ENCODE data around the gene CELF1.

CELF1 gene

DNA sequence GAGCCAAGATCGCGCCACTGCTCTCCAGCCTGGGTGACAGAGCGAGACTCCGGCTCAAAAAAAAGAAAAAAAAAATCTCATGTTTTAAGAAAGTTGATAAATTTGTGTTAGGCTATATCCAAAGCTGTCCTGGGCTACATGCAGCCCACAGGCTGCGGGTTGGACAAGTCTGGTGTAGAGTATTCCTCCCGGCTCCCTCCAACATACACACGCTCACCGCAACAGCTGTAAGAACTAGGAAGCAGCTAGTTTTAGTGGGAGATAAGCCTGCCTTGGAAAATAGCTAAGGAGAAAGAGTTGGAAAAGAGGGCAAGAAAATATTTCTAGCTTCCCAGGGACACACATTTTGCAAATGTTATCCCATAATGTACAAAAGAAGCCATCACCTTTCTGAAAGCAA lies 46.6 kb downstream of the CELF1 start:
- H3K4me3 ChIP-seq (ENCODE audit: low read length) = no peak overlapping the region
- H3K9ac ChIP-seq (ENCODE audit: low read length) = no peak overlapping the region
- peaks cover 30% of the 10 kb centered on the region for H3K4me1 ChIP-seq (ENCODE audit: control insufficient read depth, low read depth, low read length)
- H3K27ac ChIP-seq (ENCODE audit: low read length) = no peak overlapping the region
- peaks cover 5% of the 10 kb centered on the region for H3K36me3 ChIP-seq (ENCODE audit: control insufficient read depth, low read depth, low read length)
- no peaks in the 10 kb centered on the region for H3K9me3 ChIP-seq (ENCODE audit: control insufficient read depth, low read depth, low read length)
- no peaks in the 10 kb centered on the region for H3K27me3 ChIP-seq (ENCODE audit: control insufficient read depth, insufficient read depth, low read length)

DNA sequence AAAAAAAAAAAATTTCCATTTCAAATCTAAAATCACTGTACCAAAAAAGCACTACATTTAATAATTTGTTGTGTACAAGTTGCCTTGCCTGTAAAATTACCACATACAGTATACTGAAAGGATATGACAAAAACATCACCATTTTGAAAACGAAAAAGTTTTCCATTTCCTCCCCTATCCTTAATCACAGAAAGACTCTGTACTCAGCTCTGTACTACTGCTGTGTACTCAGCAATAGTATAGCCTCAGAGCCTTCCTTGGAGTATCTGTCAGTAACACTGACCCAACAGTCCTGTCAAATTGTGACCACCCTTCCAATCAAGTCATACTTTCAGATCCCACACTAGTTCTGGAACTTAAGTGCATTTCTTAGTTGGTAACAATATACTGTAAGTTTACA lies 48.0 kb downstream of the CELF1 start:
- Histone ChIP-seq H3K27me3 (ENCODE audit: control insufficient read depth, insufficient read depth, low read length) (no peaks in the 10 kb centered on the region), H3K27ac (ENCODE audit: low read length) (no peak overlapping the region), H3K9me3 (ENCODE audit: control insufficient read depth, low read depth, low read length) (no peaks in the 10 kb centered on the region), H3K36me3 (ENCODE audit: control insufficient read depth, low read depth, low read length) (peaks cover 5% of the 10 kb centered on the region), H3K4me1 (ENCODE audit: control insufficient read depth, low read depth, low read length) (peaks cover 32% of the 10 kb centered on the region), H3K9ac (ENCODE audit: low read length) (no peak overlapping the region), H3K4me3 (ENCODE audit: low read length) (no peak overlapping the region)

GRCh38 chr11:47503227-47503626 lies 49.7 kb downstream of the CELF1 start:
- no peaks in the 10 kb centered on the region for H3K27me3 ChIP-seq (ENCODE audit: control insufficient read depth, insufficient read depth, low read length)
- no peak overlapping the region for H3K27ac ChIP-seq (ENCODE audit: low read length)
- peaks cover 24% of the 10 kb centered on the region for H3K4me1 ChIP-seq (ENCODE audit: control insufficient read depth, low read depth, low read length)
- peaks cover 11% of the 10 kb centered on the region for H3K36me3 ChIP-seq (ENCODE audit: control insufficient read depth, low read depth, low read length)
- no peaks in the 10 kb centered on the region for H3K9me3 ChIP-seq (ENCODE audit: control insufficient read depth, low read depth, low read length)
- no peak overlapping the region for H3K9ac ChIP-seq (ENCODE audit: low read length)
- H3K4me3 ChIP-seq (ENCODE audit: low read length) = no peak overlapping the region

GRCh38 chr11:47502767-47503166 lies 50.2 kb downstream of the CELF1 start:
- Histone ChIP-seq H3K9me3 (ENCODE audit: control insufficient read depth, low read depth, low read length) (no peaks in the 10 kb centered on the region), H3K4me3 (ENCODE audit: low read length) (no peak overlapping the region), H3K9ac (ENCODE audit: low read length) (no peak overlapping the region), H3K36me3 (ENCODE audit: control insufficient read depth, low read depth, low read length) (peaks cover 11% of the 10 kb centered on the region), H3K27ac (ENCODE audit: low read length) (no peak overlapping the region), H3K27me3 (ENCODE audit: control insufficient read depth, insufficient read depth, low read length) (no peaks in the 10 kb centered on the region), H3K4me1 (ENCODE audit: control insufficient read depth, low read depth, low read length) (peaks cover 19% of the 10 kb centered on the region)

DNA sequence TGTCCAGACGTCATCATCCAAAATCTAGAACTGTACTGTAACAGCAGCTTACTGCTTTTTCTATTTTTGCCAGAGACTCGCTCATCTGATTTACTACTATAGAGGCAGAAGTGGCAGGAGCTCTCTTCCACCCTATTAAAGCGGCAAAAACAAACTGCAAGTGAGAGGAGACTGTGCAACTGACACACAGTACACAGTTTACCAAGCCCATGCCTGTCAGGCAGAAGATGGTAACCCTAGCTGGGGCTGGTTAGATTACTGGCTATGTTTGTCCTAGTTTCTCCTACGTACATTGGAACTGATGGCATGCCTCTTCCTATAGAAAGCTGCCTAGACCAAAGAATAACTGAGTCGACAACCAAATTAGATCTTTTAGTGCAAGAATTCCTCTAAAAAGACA lies 51.8 kb downstream of the CELF1 start:
- Histone ChIP-seq H3K27ac (ENCODE audit: low read length) (no peak overlapping the region), H3K4me3 (ENCODE audit: low read length) (no peak overlapping the region), H3K9me3 (ENCODE audit: control insufficient read depth, low read depth, low read length) (no peaks in the 10 kb centered on the region), H3K36me3 (ENCODE audit: control insufficient read depth, low read depth, low read length) (peaks cover 11% of the 10 kb centered on the region), H3K27me3 (ENCODE audit: control insufficient read depth, insufficient read depth, low read length) (no peaks in the 10 kb centered on the region), H3K9ac (ENCODE audit: low read length) (no peak overlapping the region), H3K4me1 (ENCODE audit: control insufficient read depth, low read depth, low read length) (peaks cover 15% of the 10 kb centered on the region)

DNA sequence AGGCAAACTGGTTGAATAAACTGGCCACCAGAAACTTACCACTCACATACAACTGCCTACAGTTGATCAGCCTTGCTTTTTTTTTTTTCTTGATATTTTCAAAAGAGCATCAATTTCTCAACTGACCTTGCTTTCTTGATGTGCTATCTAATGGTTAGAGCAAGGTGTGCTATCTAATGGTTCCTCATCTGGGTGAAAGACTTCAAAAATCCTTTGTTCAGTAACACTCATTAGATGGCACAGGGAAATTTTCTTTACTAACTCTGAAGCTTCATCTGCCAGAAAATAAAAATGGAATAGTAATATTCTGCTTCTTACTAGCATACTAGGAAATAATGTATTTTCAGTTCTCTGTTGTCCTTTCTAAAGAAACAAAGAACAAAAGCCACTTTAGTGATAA lies 52.8 kb downstream of the CELF1 start:
- no peak overlapping the region for H3K4me3 ChIP-seq (ENCODE audit: low read length)
- no peak overlapping the region for H3K27ac ChIP-seq (ENCODE audit: low read length)
- H3K9ac ChIP-seq (ENCODE audit: low read length) = no peak overlapping the region
- H3K9me3 ChIP-seq (ENCODE audit: control insufficient read depth, low read depth, low read length) = no peaks in the 10 kb centered on the region
- H3K27me3 ChIP-seq (ENCODE audit: control insufficient read depth, insufficient read depth, low read length) = no peaks in the 10 kb centered on the region
- H3K4me1 ChIP-seq (ENCODE audit: control insufficient read depth, low read depth, low read length) = peaks cover 20% of the 10 kb centered on the region
- peaks cover 11% of the 10 kb centered on the region for H3K36me3 ChIP-seq (ENCODE audit: control insufficient read depth, low read depth, low read length)

GRCh38 chr11:47499614-47500013 lies 53.3 kb downstream of the CELF1 start:
- Histone ChIP-seq H3K9ac (ENCODE audit: low read length) (no peak overlapping the region), H3K4me3 (ENCODE audit: low read length) (no peak overlapping the region), H3K27ac (ENCODE audit: low read length) (no peak overlapping the region), H3K27me3 (ENCODE audit: control insufficient read depth, insufficient read depth, low read length) (no peaks in the 10 kb centered on the region), H3K4me1 (ENCODE audit: control insufficient read depth, low read depth, low read length) (peaks cover 24% of the 10 kb centered on the region), H3K36me3 (ENCODE audit: control insufficient read depth, low read depth, low read length) (peaks cover 11% of the 10 kb centered on the region), H3K9me3 (ENCODE audit: control insufficient read depth, low read depth, low read length) (no peaks in the 10 kb centered on the region)

GRCh38 chr11:47499161-47499560 lies 53.8 kb downstream of the CELF1 start:
- peaks cover 24% of the 10 kb centered on the region for H3K4me1 ChIP-seq (ENCODE audit: control insufficient read depth, low read depth, low read length)
- H3K4me3 ChIP-seq (ENCODE audit: low read length) = no peak overlapping the region
- H3K36me3 ChIP-seq (ENCODE audit: control insufficient read depth, low read depth, low read length) = peaks cover 11% of the 10 kb centered on the region
- no peaks in the 10 kb centered on the region for H3K27me3 ChIP-seq (ENCODE audit: control insufficient read depth, insufficient read depth, low read length)
- H3K9ac ChIP-seq (ENCODE audit: low read length) = no peak overlapping the region
- no peak overlapping the region for H3K27ac ChIP-seq (ENCODE audit: low read length)
- no peaks in the 10 kb centered on the region for H3K9me3 ChIP-seq (ENCODE audit: control insufficient read depth, low read depth, low read length)

DNA sequence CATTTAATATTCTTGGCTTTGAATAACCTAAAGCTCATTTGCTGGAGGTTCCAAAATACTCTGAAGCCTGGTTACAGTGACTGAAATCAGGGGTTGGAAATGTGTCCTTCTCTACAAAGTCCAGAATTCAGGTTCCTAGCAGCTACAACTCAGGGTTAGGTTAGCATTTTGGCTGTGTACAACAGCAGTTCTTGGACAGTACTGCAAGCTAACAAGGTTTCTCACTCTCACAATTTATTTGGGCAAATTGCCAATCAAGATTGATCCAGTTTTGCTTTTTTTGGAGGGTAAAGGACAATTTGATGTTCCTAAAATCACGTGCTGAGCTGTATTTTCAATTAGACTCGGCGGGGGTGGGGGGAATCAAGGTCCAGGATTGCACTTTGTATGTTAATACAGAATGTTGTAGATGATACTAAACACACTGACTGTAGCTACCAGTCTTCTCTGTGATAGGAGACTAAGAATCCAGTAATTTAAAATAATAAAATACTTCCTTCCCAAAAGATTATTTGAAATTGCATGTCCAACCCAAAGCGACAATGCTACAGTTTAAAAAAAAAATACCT lies 54.3 kb downstream of the CELF1 start:
- Histone ChIP-seq H3K27me3 (ENCODE audit: control insufficient read depth, insufficient read depth, low read length) (no peaks in the 10 kb centered on the region), H3K27ac (ENCODE audit: low read length) (no peak overlapping the region), H3K4me1 (ENCODE audit: control insufficient read depth, low read depth, low read length) (peaks cover 24% of the 10 kb centered on the region), H3K9me3 (ENCODE audit: control insufficient read depth, low read depth, low read length) (no peaks in the 10 kb centered on the region), H3K4me3 (ENCODE audit: low read length) (no peak overlapping the region), H3K9ac (ENCODE audit: low read length) (no peak overlapping the region), H3K36me3 (ENCODE audit: control insufficient read depth, low read depth, low read length) (peaks cover 11% of the 10 kb centered on the region)

DNA sequence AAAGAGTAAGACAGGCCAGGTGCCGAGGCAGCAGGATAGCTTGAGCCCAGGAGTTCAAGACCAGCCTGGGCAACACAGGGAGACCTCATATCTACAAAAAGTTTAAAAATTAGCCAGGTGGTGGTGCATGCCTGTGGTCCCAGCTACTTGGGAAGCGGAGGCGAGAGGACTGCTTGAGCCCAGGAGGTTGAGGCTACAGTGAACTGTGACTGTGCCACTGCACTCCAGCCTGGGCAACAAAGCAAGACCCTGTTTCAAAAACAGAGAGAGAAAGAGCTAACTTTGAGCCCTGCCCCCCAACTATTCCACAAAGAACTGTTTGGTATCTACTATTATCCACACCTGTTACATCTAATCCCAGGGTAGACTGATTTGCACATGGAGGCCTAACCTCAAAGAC lies 54.8 kb downstream of the CELF1 start:
- Histone ChIP-seq H3K4me3 (ENCODE audit: low read length) (no peak overlapping the region), H3K36me3 (ENCODE audit: control insufficient read depth, low read depth, low read length) (peaks cover 10% of the 10 kb centered on the region), H3K27ac (ENCODE audit: low read length) (no peak overlapping the region), H3K4me1 (ENCODE audit: control insufficient read depth, low read depth, low read length) (peaks cover 22% of the 10 kb centered on the region), H3K9me3 (ENCODE audit: control insufficient read depth, low read depth, low read length) (no peaks in the 10 kb centered on the region), H3K27me3 (ENCODE audit: control insufficient read depth, insufficient read depth, low read length) (no peaks in the 10 kb centered on the region), H3K9ac (ENCODE audit: low read length) (no peak overlapping the region)

DNA sequence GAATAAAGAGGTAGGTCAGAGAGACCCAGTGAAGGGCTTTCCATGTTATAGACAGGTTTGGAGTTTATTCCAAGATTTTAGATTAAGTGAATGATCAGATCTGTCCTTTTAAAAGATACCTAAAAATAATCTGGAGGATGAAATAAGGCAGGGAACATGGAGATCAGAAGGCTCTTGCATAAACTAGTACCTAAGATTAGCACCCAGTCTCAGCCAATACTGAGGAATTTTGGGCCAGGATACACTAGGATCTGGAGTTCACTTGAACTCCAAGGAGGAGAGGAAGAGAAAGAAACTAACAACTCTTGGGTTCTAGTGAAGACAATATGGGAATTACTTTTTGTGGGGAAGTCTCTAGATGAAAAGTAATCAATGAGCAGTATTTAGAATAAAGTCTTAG lies 56.1 kb downstream of the CELF1 start:
- peaks cover 10% of the 10 kb centered on the region for H3K36me3 ChIP-seq (ENCODE audit: control insufficient read depth, low read depth, low read length)
- H3K4me3 ChIP-seq (ENCODE audit: low read length) = no peak overlapping the region
- no peaks in the 10 kb centered on the region for H3K27me3 ChIP-seq (ENCODE audit: control insufficient read depth, insufficient read depth, low read length)
- H3K9ac ChIP-seq (ENCODE audit: low read length) = no peak overlapping the region
- H3K9me3 ChIP-seq (ENCODE audit: control insufficient read depth, low read depth, low read length) = no peaks in the 10 kb centered on the region
- no peak overlapping the region for H3K27ac ChIP-seq (ENCODE audit: low read length)
- H3K4me1 ChIP-seq (ENCODE audit: control insufficient read depth, low read depth, low read length) = peaks cover 19% of the 10 kb centered on the region

- Histone ChIP-seq H3K9me3 (ENCODE audit: control insufficient read depth, low read depth, low read length) (no peaks in the 10 kb centered on the region), H3K27ac (ENCODE audit: low read length) (no peak overlapping the region), H3K4me1 (ENCODE audit: control insufficient read depth, low read depth, low read length) (peaks cover 19% of the 10 kb centered on the region), H3K36me3 (ENCODE audit: control insufficient read depth, low read depth, low read length) (peaks cover 10% of the 10 kb centered on the region), H3K27me3 (ENCODE audit: control insufficient read depth, insufficient read depth, low read length) (no peaks in the 10 kb centered on the region), H3K9ac (ENCODE audit: low read length) (no peak overlapping the region), H3K4me3 (ENCODE audit: low read length) (no peak overlapping the region)
Observed at GRCh38 chr11:47495856-47496217, 57.1 kb downstream of the CELF1 start.

Measured in iPS-18a (cell line).